SU-DHL-6 (cell line): ENCODE results near the gene BRD4.

Experiments
- EZH2phosphoT487 ChIP-seq: fragments of 200-600 bp; sonication (generic), shearing (Covaris generic); conservative IDR thresholded peaks from 2 replicates; pipeline ENCODE4 v1.6.1; 2018; ENCODE audit warnings: mild to moderate bottlenecking, antibody characterized with exemption, low read length, moderate library complexity, mixed read lengths
- TF ChIP-seq, protein P1 (sequence below): fragments of 200-600 bp; sonication (generic); IDR thresholded peaks from one replicate; pipeline ENCODE4 v1.5.1; 2017; ENCODE audit warnings: antibody characterized with exemption, mild to moderate bottlenecking, low read length, moderate library complexity; ENCODE audit not compliant: insufficient read depth, poor library complexity, severe bottlenecking

GRCh38 chr19:15257782-15258181, 74.6 kb downstream of the BRD4 start:
- TF ChIP-seq, protein P1, sequence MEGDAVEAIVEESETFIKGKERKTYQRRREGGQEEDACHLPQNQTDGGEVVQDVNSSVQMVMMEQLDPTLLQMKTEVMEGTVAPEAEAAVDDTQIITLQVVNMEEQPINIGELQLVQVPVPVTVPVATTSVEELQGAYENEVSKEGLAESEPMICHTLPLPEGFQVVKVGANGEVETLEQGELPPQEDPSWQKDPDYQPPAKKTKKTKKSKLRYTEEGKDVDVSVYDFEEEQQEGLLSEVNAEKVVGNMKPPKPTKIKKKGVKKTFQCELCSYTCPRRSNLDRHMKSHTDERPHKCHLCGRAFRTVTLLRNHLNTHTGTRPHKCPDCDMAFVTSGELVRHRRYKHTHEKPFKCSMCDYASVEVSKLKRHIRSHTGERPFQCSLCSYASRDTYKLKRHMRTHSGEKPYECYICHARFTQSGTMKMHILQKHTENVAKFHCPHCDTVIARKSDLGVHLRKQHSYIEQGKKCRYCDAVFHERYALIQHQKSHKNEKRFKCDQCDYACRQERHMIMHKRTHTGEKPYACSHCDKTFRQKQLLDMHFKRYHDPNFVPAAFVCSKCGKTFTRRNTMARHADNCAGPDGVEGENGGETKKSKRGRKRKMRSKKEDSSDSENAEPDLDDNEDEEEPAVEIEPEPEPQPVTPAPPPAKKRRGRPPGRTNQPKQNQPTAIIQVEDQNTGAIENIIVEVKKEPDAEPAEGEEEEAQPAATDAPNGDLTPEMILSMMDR: no peak
- TF ChIP-seq EZH2phosphoT487: no peak
